RWPE1 (cell line): ENCODE data around the gene EMP3.
A peak's percentile ranks its signal among the peaks of the same experiment; 100 is the strongest.
"Not testable (repeated sequence)": the region's sequence is repeated elsewhere in the genome, so short reads cannot be mapped to it uniquely, and the experiment has no call there.

Experiments
- CTCF ChIA-PET: fragments of 350-600 bp; sonication (Branson Sonifier 250); formaldehyde crosslinking; extraction: SDS; loops from one replicate; lab custom pipeline; 2021; lab: Yijun Ruan, JAX
- POLR2A ChIA-PET: fragments of 400-600 bp; formaldehyde crosslinking; extraction: SDS; loops from one replicate; lab custom pipeline; 2020; ENCODE audit warnings: antibody characterized with exemption; ENCODE audit not compliant: low non-redundant PET; lab: Yijun Ruan, JAX
- DNase-seq: peaks from one replicate; pipeline ENCODE4 v3.0.0; 2012; ENCODE audit warnings: low spot score
- H3K27ac ChIP-seq: fragments of 450-650 bp; 2 replicates; pipeline ENCODE4 v1.5.1; 2017
- CTCF ChIP-seq: fragments of 450-650 bp; conservative IDR thresholded peaks from 2 replicates; pipeline ENCODE4 v1.5.1; 2017; ENCODE audit warnings: low read depth, mild to moderate bottlenecking

Gene EMP3

GRCh38 chr19:48290771-48291488 is 34.4 kb upstream of the EMP3 start:
- ChIA-PET POLR2A (interaction anchor here (1.4 kb wide), 1 partner anchor 18 kb away, joined by 3 read pairs; no protein-coding TSS in a partner anchor), CTCF (interaction anchor here (0.5 to 2.0 kb wide), 7 partner anchors 14 to 170 kb away, joined by 3 to 11 read pairs (median 3); partner anchors contain the start of gene ZNF114)
- DNase-seq = peak; percentile 83
- peak; percentile 96 for TF ChIP-seq CTCF
- no peak overlapping the region for H3K27ac ChIP-seq

- DNase-seq, H3K27ac ChIP-seq, POLR2A ChIA-PET: not testable (repeated sequence)
- TF ChIP-seq CTCF = peak; percentile 57
- CTCF ChIA-PET = interaction anchor here (0.6 to 2.0 kb wide), 7 partner anchors 14 to 41 kb away, joined by 3 to 11 read pairs (median 4); no protein-coding TSS in a partner anchor
Observed at GRCh38 chr19:48291489-48291815, 33.9 kb upstream of the EMP3 start.

- CTCF ChIA-PET = interaction anchor here (0.7 to 1.3 kb wide), 3 partner anchors 22 to 32 kb away, joined by 3 to 8 read pairs (median 3); no protein-coding TSS in a partner anchor
- no peak overlapping the region for H3K27ac ChIP-seq
- DNase-seq = peak; percentile 57
- POLR2A ChIA-PET = interaction anchor here (0.6 kb wide), 1 partner anchor 29 kb away, joined by 3 read pairs; no protein-coding TSS in a partner anchor
- TF ChIP-seq CTCF = no peak
Observed at GRCh38 chr19:48292798-48293197, 32.6 kb upstream of the EMP3 start.

- CTCF ChIA-PET = no interaction called here
- DNase-seq = no peak
- POLR2A ChIA-PET = no interaction called here
- TF ChIP-seq CTCF = no peak
- no peak overlapping the region for H3K27ac ChIP-seq
Observed at GRCh38 chr19:48295458-48295857, 29.9 kb upstream of the EMP3 start.

- DNase-seq = no peak
- H3K27ac ChIP-seq = no peak overlapping the region
- CTCF ChIA-PET = interaction anchor here (0.5 kb wide), 1 partner anchor 87 kb away, joined by 4 read pairs; no protein-coding TSS in a partner anchor
- TF ChIP-seq CTCF = no peak
- POLR2A ChIA-PET = no interaction called here
Observed at GRCh38 chr19:48296963-48297734, 28.2 kb upstream of the EMP3 start.

- ChIA-PET POLR2A (no interaction called here), CTCF (no interaction called here)
- no peak overlapping the region for H3K27ac ChIP-seq
- DNase-seq = no peak
- no peak for TF ChIP-seq CTCF
Observed at GRCh38 chr19:48297975-48298374, 27.4 kb upstream of the EMP3 start.
